ENCODE data around the gene C1QTNF5. TPM values are rescaled to one million over a fixed set of nuclear protein-coding genes. Genes with fewer than 3 reads are reported as not detected.
"Not testable (repeated sequence)": the region's sequence is repeated elsewhere in the genome, so short reads cannot be mapped to it uniquely, and the experiment has no call there.

The C1QTNF5 gene
- 14.4 TPM for total RNA-seq

- DNase-seq, result peak; percentile 68
Observed at GRCh38 chr11:119340335-119341221, at the start of gene C1QTNF5. Gene C1QTNF5, minus strand, starts transcription at chr11:119340883. Its CDS starts 486 bp downstream, at chr11:119340397.

- no peak for DNase-seq
Observed at GRCh38 chr11:119389611-119390254, 49.0 kb upstream of the C1QTNF5 start.

- no peak for DNase-seq
Observed at GRCh38 chr11:119388103-119388502, 47.4 kb upstream of the C1QTNF5 start.

GRCh38 chr11:119384332-119384731, 43.6 kb upstream of the C1QTNF5 start:
- peak; percentile 54 for DNase-seq

- not testable (repeated sequence) for DNase-seq
Observed at GRCh38 chr11:119382513-119382912, 41.8 kb upstream of the C1QTNF5 start.

GRCh38 chr11:119382101-119382500, 41.4 kb upstream of the C1QTNF5 start:
- no peak for DNase-seq

GRCh38 chr11:119381181-119381988, 40.7 kb upstream of the C1QTNF5 start, which contains the start of gene USP2:
Gene USP2, minus strand, starts transcription at chr11:119381690. Its CDS starts 8,210 bp downstream, at chr11:119373480.
- peak; percentile 95 for DNase-seq

GRCh38 chr11:119380827-119381180, 40.1 kb upstream of the C1QTNF5 start:
- no peak for DNase-seq

- no peak for DNase-seq
Observed at GRCh38 chr11:119380160-119380826, 39.6 kb upstream of the C1QTNF5 start.

GRCh38 chr11:119378851-119379465, 38.3 kb upstream of the C1QTNF5 start:
- no peak for DNase-seq

GRCh38 chr11:119377961-119378667, 37.4 kb upstream of the C1QTNF5 start:
- DNase-seq, result no peak

- no peak for DNase-seq
Observed at GRCh38 chr11:119377112-119377901, 36.6 kb upstream of the C1QTNF5 start.

- DNase-seq, result no peak
Observed at GRCh38 chr11:119376197-119376847, 35.6 kb upstream of the C1QTNF5 start.

- DNase-seq, result no peak
Observed at GRCh38 chr11:119375337-119376196, 34.9 kb upstream of the C1QTNF5 start.

- no peak for DNase-seq
Observed at GRCh38 chr11:119374632-119375336, 34.1 kb upstream of the C1QTNF5 start.

GRCh38 chr11:119373921-119374631, 33.4 kb upstream of the C1QTNF5 start:
- peak; percentile 46 for DNase-seq
